Occipital lobe (tissue), 2 donors: ENCODE results near the gene PLP2. TPM values are rescaled to one million over a fixed set of nuclear protein-coding genes. Genes with fewer than 3 reads are reported as not detected.
A peak's percentile ranks its signal among the peaks of the same experiment; 100 is the strongest.
"Not testable (repeated sequence)": the region's sequence is repeated elsewhere in the genome, so short reads cannot be mapped to it uniquely, and the experiment has no call there.

Experiments
- DNase-seq: peaks from one replicate; lab custom pipeline; 2025; lab: John Stamatoyannopoulos, UW
- total RNA-seq: library from RNA; depleted of rRNA; stranded (reverse); fragments of >200 nt; gene quantifications from one replicate; pipeline ENCODE4 v1.2.3, GENCODE V29; 2014

The PLP2 gene, protein sequence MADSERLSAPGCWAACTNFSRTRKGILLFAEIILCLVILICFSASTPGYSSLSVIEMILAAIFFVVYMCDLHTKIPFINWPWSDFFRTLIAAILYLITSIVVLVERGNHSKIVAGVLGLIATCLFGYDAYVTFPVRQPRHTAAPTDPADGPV
- total RNA-seq: 0.62 TPM

DNA sequence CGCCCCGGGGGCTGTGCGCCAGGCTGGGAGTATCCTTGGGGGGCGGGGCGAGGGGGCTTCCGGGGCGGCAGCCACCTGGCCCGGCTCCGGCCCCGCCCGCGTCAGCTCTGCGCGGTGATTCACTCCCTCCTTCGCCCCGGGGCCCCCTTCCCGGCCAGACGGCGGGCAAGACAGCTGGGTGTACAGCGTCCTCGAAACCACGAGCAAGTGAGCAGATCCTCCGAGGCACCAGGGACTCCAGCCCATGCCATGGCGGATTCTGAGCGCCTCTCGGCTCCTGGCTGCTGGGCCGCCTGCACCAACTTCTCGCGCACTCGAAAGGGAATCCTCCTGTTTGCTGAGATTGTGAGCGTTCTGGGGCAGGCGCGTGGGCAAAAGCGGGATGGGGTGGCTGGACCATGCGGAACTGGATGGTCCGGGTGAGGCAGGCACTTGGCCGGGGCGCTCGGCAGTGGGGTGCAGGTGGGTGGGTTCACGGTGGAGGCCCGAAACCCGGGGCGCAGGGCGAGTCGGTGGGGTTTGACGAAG lies at the start of gene PLP2:
Gene PLP2 (plus strand): TSS at position 147 of the 528 bp plus-strand sequence. CDS start 103 bp downstream, at position 250.
- no peak for DNase-seq

DNA sequence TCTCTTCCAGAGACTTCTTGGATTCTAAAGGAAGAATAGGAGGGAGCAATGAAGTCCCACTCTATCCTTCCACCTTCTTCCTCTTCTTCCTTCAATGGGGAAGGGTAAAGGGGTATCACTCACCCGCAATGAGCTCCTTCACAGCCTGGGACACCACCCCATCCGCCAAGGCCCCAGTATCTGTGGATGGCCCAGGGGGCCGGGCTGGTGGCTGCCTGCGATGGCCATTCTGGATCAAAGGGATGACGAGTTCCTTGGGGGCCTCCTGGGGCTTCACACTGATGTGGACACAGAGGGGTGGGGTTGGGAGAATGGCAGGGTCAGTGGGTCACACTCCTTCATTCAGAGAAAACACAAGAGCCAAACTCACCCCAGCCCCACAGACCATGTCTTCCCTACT lies 49.2 kb upstream of the PLP2 start:
- no peak for DNase-seq

DNA sequence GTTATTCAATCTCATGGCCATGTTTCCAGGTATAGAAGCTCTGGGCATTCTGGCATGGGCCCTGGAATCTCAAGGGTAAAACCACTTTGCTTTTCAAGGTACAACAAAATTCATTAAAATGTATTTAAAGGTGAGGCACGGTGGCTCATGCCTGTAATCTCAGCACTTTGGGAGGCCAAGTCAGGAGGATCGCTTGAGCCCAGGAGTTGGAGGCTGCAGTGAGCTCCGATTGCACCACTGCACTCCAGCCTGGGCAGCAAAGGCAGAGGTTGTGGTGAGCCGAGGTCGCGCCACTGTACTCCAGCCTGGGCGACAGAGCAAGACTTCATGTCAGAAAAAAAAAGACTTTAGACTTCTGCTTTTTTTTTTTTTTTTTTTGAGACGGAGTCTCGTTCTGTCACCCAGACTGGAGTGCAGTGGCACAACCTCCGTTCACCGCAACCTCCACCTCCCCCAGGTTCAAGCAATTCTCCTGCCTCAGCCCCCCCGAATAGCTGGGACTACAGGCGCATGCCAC lies 43.9 kb upstream of the PLP2 start:
- DNase-seq: not testable (repeated sequence)

DNA sequence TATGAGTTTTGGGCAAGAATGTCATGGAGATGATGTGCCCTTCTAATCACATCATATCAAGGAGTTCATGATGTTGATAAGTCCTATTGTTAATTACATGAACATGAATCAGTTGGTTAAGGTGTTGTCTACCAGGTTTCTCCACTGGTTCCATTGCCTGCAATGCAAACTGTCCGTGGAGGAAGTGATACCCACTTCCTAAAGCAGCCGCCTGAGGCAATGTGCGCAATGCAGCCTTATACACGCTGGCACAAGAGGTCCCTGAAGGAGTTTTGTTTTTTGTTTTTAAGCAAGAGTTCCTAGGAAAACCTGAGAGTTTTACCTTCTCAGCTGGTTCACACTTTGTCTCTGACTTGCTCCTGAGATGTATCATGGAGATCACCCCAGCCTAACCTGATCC lies 42.3 kb upstream of the PLP2 start:
- no peak for DNase-seq

DNA sequence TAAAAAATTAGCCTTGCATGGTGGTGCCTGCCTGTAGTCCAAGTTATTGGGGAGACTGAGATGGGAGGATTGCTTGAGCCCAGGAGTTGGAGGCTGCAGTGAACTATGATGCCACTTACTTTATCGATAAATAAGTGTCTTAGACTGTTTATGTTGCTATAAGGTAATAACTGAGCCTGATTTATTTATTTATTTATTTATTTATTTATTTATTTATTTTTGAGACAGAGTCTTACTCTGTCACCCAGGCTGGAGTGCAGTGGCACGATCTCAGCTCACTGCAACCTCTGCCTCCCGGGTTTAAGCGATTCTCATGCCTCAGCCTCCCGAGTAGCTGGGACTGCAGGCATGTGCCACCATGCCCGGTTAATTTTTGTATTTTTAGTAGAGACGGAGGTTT lies 39.4 kb upstream of the PLP2 start:
- DNase-seq: not testable (repeated sequence)

DNA sequence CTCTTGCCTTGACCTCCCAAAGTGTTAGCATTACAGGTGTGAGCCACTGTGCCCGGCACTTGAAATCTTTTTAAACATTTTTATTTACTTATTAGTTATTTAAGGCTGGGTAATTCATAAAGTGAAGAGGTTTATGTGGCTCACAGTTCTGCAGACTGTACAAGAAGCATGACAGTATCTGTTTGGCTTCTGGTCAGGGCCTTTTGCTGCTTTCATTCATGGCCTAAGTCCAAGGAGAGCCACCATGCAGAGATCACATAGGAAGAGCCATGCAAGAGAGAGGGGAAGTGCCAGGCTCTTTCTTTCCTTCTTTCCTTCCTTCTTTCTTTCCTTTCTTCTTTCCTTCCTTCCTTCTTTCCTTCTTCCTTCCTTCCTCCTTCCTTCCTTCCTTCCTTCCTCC lies 37.9 kb upstream of the PLP2 start:
- DNase-seq: no peak

GRCh38 chrX:49137492-49137891 lies 34.2 kb upstream of the PLP2 start:
- no peak for DNase-seq

DNA sequence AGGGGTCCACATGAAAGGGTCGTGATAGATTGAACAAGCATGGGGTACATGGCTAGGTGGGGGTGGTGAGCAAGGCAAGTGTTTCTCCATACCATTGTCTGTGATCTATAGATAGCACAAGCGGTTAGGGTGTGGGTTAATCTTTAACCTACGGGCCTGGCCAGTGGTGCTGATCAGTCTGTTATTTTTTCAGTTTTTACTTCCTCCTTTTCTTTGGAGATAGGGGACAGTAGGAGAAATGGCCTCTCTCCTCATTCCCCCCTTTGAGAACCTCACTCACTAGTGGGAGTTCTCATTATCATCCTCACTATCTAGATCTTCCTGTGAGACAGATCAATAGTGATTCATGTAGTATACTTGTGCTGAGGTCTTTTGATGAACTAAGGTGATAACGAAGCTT lies 32.0 kb upstream of the PLP2 start:
- no peak for DNase-seq

- not testable (repeated sequence) for DNase-seq
Measured at GRCh38 chrX:49142264-49142663, 29.4 kb upstream of the PLP2 start.

DNA sequence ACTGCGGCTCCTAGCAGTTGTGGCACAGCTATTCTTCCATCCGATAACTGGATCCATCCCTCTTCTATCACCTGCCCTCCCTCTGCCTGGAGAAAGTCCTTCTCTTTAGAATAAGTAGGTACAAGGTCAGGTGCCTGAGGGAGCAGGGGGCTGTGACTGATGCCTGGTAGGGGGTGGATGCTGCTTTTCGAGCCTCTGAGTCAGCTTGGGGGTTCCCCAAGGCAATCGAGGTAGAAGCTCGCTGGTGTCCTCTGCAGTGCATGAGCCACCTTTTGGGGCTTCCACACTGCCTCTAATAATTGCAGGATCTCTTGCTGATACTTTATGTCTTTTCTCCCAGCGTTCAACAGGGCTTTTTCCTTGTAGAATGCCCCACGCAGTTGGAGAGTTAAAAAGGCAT lies 28.5 kb upstream of the PLP2 start:
- not testable (repeated sequence) for DNase-seq

- no peak for DNase-seq
Measured at GRCh38 chrX:49147282-49147681, 24.4 kb upstream of the PLP2 start.

DNA sequence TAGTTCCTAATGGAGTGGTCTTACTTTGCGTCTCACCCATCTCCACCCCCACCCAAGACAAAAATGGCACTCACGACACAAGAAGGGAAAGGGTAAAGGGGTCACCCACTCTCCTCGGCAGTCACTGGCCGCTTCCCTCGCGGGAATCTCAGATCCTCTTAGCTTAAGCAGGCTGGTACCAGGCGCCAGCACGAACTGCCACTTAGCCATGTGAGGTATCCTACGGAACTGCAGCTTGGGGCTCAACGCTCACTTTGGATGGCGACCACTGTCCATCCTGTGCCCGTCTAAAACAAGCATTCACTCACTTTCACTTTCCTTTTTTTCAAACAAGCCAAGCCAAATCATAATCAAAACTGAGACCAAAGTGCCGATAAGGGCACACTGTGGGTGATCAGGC lies 23.8 kb upstream of the PLP2 start:
- DNase-seq: no peak

- DNase-seq: not testable (repeated sequence)
Measured at GRCh38 chrX:49148390-49149100, 23.2 kb upstream of the PLP2 start.

- not testable (repeated sequence) for DNase-seq
Measured at GRCh38 chrX:49149291-49149690, 22.4 kb upstream of the PLP2 start.

DNA sequence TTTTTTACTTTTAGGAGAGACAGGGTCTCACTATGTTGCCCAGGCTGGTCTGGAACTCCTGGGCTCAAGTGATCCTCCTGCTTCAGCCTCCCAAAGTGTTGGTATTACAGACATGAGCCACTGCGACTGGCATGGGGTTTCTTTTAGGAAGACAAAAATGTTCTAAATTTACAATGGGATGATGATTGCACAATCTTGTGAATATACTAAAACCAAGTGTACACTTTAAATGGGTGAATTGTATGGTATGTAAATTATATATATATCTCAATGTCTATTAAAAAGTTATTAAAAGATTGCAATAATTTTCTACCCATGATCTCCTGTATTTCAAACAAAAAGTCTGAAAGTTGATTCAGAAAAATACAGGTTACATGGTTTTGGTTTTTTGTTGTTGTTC lies 18.2 kb upstream of the PLP2 start:
- no peak for DNase-seq

GRCh38 chrX:49155243-49155899 lies 16.3 kb upstream of the PLP2 start:
- DNase-seq: peak; percentile 25

DNA sequence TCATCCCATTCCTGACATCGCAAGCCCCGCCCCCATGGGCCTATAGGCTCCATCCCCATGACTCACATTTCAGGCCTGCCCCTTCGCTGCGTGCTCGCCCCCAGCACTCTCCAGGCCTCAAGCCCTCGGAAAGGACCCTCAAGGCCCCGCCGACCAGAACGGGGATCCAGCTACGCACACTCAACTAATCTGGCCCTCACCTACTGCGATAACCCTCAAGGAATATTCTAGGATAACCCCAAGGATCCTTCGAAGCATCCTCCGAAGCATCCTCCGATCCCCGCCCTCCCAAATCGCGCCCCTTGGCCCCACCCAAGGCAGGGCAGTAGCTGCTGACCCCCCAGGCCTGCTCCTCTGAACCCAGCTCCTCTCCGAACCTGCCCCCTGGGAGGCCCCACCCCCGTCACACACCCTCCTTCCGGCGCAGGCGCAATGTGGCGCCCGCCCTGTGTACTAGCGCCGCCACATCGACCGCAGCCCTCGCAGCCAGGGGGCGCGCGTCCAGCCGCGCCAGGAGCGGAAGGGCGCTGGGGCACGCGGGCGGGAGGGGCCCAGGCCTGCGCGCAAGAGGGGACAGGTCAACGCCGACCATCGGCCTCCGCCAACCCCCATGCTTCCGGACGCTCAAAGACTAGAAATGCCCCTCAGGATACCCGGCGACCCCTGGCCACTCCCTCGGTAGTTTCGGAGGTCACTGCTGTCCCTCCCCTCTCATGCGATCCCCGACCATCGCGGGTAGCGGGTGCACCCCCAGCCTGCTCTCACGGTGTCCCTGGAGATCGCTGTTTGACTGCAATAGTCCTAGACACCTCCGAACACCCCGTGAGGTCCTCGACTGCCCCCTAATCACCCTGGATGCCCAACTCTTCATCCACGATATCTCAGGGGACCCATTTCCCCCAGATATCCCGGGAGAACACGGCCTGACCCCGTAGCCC lies 15.5 kb upstream of the PLP2 start:
- DNase-seq: peak; percentile 76

DNA sequence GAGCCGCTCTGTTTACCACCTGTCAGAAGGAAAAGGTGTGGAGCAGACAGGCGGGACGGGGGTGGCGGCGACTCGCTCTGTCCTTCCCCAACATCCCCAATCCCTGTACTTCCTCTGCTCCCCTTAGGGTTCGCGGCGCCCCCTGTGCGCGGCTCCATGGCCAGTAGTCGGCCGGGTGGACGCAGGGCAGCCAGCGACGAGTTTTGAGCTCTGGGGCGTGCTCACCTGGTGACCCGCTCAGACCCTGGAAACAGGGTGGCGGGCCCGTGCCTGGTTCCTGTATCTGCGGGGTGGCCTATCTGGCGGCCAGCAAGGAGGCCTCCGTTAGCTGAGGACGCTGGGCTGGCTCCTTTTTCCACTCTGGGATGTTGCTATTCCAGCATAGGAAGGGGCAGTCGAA lies 14.5 kb upstream of the PLP2 start:
- DNase-seq: no peak

DNA sequence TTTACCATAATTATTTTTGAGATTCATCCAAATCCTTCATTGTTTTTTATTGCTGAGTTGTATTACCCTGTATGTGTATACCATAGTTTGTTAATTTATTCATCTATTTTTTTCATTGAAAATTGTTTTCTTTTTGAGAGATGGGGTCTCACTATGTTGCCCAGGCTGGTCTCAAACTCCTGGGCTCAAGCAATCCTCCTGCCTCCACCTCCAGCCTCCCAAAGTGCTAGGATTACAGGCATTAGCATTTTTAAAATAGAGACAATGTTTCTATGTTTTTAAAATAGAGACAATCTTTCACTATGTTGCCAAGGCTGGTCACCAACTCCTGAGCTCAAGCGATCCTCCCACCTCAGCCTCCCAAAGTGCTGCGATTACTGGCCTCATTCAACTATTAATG lies 10.8 kb upstream of the PLP2 start:
- DNase-seq: no peak

DNA sequence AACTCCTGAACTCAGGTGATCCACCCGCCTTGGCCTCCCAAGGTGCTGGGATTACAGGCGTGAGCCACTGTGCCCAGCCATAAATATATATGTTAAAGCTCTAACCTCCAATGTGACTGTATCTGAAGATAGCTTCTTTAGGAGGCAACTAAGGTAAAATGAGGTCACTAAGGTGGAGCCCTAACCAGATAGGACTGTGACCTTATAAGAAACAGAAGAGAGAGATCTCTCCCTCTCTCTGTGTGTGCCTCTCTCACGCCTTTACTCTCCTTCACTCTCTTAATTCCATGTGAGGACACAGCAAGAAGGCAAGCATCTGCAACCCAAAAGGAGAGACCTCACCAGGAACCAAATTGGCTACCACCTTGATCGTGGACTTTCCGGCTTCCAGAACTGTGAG lies 10.1 kb upstream of the PLP2 start:
- DNase-seq: no peak

DNA sequence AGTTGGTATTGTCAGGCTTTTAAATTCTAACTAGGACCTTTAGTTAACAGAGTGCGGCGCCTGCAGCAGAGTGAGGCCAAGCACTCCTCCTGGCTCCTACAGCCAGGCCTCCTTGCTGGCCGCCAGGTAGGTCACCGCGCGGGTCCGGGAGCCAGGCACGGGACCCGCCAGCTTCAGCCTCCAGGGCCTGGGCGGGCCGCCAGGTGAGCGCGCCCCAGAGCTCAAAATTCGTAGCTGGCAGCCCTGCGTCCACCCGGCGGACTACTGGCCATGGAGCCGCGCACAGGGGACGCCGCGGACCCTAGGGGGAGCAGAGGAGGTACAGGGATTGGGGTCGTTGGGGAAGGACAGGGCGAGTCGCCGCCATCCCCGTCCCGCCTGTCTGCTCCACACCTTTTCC lies 9.1 kb upstream of the PLP2 start, which contains the start of gene MAGIX:
Gene MAGIX (plus strand): TSS at position 139 of the 400 bp plus-strand sequence. CDS start 132 bp downstream, at position 271.
- DNase-seq: no peak
